Right lobe of liver (tissue), 6 donors: Measurements from ENCODE around the gene MUC6. TPM values are rescaled to one million over a fixed set of nuclear protein-coding genes. Genes with fewer than 3 reads are reported as not detected.

ENCODE experiments used
- ATAC-seq, 4 donors: fragments of 200-7000 bp; cut with Tn5 transposase; one replicate each; pipeline ENCODE4 v1.9.1; 2020; ENCODE audit warnings: mild to moderate bottlenecking in 4 of 4, moderate library complexity in 4 of 4
- DNase-seq, 3 donors: peaks; one replicate each; pipeline ENCODE4 v3.0.0-alpha.2; 2020
- H3K27ac ChIP-seq, 3 donors: fragments of 200-600 bp; one replicate each; pipeline ENCODE4 v1.8.0; 2022
- H3K27me3 ChIP-seq, 2 donors: fragments of 200-600 bp; one replicate each; pipeline ENCODE4 v1.8.0; 2022
- H3K36me3 ChIP-seq, 4 donors: fragments of 200-600 bp; sonication (generic) in 1 of 4; one replicate each; pipeline versions ENCODE4 v1.5.1 to v1.8.0; 2017 to 2022; ENCODE audit warnings: control low read depth in 1 of 4
- H3K4me1 ChIP-seq, 4 donors: fragments of 200-600 bp; sonication (generic) in 1 of 4; one replicate each; pipeline versions ENCODE4 v1.5.1 to v1.8.0; 2017 to 2022; ENCODE audit warnings: control low read depth in 1 of 4
- H3K4me3 ChIP-seq, 3 donors: fragments of 200-600 bp; one replicate each; pipeline ENCODE4 v1.8.0; 2022
- H3K9me3 ChIP-seq, 4 donors: fragments of 200-600 bp; sonication (generic) in 1 of 4; one replicate each; pipeline versions ENCODE4 v1.5.1 to v1.8.0; 2017 to 2022; ENCODE audit warnings: control low read depth in 1 of 4
- POLR2A ChIP-seq: fragments of 450-650 bp; IDR thresholded peaks from one replicate; pipeline ENCODE4 v1.6.1; 2017; ENCODE audit warnings: antibody characterized with exemption, mild to moderate bottlenecking
- WGBS: methylation state at CpG from one replicate; pipeline ENCODE4 v1.1.6; 2018; ENCODE audit warnings: low coverage, low lambda C conversion rate; ENCODE audit not compliant: insufficient coverage; ENCODE audit errors: missing lambda C conversion rate; 5-methylcytosine and 5-hydroxymethylcytosine counted together
- intact Hi-C, 2 donors: fragments of 100-400 bp; cut with DNase I; formaldehyde crosslinking; loops; one replicate each; pipeline versions ENCODE4 v1.11.2 to v1.14.1; 2022
- total RNA-seq, 6 experiments: library from RNA; depleted of rRNA in 2 of 6; stranded (reverse); fragments of >200 nt in 2 of 6; fragmentation: NEBNext Ultra II Directional in 3 of 6; extraction: Animal tissue kit (Norgen Biotek cat#: 25700) in 3 of 6; gene quantifications; one replicate each; pipeline versions ENCODE4 v1.1.0 to v1.2.4, GENCODE V29; 2016 to 2023
- TF ChIP-seq, protein P1 (sequence below), 4 donors: fragments of 200-600 bp in 3 of 4; fragments of 450-650 bp in 1 of 4; IDR thresholded peaks; one replicate each; pipeline versions ENCODE4 v1.5.1 to v1.8.0; 2016 to 2022; ENCODE audit warnings: antibody characterized with exemption in 4 of 4, mild to moderate bottlenecking in 2 of 4
- donor health status: DM: no; HTN: yes; CAD: no.
- donor health status: DM: no; HTN: no; CAD: no.
- donor health status: DM: no; HTN: no; CAD: no.
- donor health status: DM: no; HTN: yes; CAD: no.
- donor health status: DM: no; HTN: yes; CAD: no.

MUC6 gene
- total RNA-seq, 6 experiments from 2014 or later: 0.31 to 2.1 (median 0.72) TPM

DNA sequence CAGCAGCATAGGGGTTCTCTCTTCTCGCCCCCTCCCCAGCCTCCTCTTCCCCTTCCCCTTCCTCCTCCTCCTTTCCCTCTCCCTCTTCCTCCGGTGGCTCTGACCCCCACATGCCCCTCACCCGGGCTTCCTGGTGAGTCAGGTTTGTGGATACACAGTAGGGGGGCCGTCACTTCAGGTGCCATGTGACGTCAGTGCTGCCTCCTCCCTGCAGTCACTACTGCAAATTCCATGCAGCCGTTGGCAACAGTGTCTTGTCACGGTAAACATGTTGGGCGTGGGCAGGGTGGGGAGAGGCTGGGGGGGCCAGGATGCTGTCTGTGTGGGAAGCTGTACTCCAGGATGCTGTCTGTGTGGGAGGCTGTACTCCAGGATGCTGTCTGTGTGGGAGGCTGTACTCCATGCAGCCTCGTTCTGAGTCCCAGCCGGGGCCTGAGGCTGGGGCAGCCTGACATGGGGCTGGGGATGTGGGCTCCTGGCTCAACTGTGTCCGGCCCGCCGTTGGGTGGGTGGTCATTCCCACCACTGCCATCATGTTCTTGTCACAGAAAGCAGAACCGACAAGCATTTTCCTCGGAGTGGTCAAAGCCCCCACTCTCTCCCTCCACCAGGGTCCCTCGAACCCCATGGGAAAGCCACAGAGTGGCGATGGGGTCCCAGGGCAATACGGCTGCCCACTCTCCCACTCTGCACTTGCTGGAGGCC lies 35.8 kb upstream of the MUC6 start:
- WGBS: 47% methylated on average over 6 of the region's 18 CpGs
- Histone ChIP-seq H3K9me3 (no peaks in the 10 kb centered on the region), H3K27ac (no peak overlapping the region), H3K4me1 (no peaks in the 10 kb centered on the region), H3K4me3 (no peak overlapping the region), H3K36me3 (no peaks in the 10 kb centered on the region), H3K27me3 (no peaks in the 10 kb centered on the region)
- ATAC-seq (no peak), DNase-seq (peak in 1 of 3 donors; percentile 43)
- TF ChIP-seq, protein P1, sequence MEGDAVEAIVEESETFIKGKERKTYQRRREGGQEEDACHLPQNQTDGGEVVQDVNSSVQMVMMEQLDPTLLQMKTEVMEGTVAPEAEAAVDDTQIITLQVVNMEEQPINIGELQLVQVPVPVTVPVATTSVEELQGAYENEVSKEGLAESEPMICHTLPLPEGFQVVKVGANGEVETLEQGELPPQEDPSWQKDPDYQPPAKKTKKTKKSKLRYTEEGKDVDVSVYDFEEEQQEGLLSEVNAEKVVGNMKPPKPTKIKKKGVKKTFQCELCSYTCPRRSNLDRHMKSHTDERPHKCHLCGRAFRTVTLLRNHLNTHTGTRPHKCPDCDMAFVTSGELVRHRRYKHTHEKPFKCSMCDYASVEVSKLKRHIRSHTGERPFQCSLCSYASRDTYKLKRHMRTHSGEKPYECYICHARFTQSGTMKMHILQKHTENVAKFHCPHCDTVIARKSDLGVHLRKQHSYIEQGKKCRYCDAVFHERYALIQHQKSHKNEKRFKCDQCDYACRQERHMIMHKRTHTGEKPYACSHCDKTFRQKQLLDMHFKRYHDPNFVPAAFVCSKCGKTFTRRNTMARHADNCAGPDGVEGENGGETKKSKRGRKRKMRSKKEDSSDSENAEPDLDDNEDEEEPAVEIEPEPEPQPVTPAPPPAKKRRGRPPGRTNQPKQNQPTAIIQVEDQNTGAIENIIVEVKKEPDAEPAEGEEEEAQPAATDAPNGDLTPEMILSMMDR (IDR thresholded peaks at IDR 0.05): no peak
- TF ChIP-seq POLR2A: no peak
- intact Hi-C loops: no loop called here

DNA sequence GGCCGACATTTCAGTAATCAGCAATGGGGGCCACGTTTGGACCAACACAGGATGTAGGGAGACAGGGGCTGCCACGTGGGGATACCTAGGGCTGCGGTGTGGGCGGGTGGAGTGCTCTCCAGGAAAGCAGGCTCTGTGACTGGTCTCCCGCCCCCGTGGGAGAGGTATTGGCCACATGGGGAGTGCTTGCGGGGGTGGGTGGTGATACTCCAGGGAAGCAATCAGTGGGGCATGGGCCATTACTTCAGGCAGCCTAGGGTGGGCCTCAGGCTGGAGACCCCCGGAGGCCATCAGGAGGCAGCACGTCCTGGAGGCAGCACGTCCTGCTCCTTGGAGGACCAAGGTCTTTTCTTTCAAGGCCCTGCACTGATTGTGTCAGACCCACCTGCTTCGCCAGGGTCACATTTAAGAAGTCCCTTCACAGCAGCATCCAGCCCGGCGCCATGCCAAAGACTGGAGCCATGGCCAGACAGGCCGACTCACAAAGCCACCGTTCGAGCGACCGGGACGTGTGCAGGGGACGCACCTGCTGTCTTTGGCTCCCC lies 35.1 kb upstream of the MUC6 start:
- Histone ChIP-seq H3K27ac (no peak overlapping the region), H3K4me1 (no peaks in the 10 kb centered on the region), H3K4me3 (no peak overlapping the region), H3K9me3 (no peaks in the 10 kb centered on the region), H3K36me3 (no peaks in the 10 kb centered on the region), H3K27me3 (no peaks in the 10 kb centered on the region)
- WGBS: 45% methylated on average over 4 of the region's 21 CpGs
- intact Hi-C loops: no loop called here
- DNase-seq (peak in 1 of 3 donors; percentile 39), ATAC-seq (no peak)
- no peak for TF ChIP-seq POLR2A
- TF ChIP-seq, protein P1 (IDR thresholded peaks at IDR 0.05): no peak

DNA sequence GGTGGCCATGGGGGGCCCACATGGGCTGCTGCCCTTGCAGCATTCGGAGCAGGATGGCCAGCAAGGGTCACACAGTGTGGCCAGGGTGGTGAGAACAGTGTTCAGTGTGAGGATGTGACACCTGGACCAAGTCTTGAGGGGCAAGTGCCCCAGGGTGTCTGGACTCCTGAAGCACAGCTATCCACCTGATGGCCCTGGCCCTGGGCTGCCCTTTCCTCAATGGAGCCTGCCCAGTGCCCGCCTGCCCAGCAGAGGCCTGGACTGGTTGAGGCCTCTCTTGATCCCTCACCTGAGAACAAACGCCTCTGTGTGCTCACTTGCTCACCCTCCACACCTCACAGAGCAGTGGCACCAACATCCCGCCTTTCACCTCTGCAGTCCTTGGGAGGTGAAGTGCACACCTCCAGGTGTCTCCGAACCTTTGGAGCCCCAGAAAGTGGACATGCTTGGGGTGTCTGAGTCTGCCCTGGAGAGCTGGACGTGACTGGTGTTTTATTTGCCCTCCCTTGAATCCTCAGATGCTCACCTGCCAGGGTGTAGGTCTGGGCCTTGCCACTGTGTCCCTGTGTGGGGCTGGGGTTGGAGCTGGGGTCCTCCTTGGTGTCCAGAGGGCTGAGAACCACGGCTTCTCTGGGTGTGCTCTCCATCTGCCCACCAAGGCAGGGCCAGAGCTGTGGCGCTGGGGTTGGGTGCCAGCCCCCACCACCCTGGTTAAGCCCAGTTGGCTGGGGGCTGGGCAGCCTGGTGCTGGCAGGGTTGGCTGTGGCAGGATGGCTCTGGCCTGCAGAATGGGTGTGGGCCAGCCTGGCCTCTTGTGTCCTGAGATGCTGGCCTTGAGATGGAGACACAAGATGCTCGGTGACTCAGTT lies 34.3 kb upstream of the MUC6 start:
- intact Hi-C loops: no loop called here
- no peak for ATAC-seq
- no peak overlapping the region for H3K4me3 ChIP-seq
- TF ChIP-seq, protein P1 (IDR thresholded peaks at IDR 0.05): no peak
- TF ChIP-seq POLR2A: no peak
- no peak overlapping the region for H3K27ac ChIP-seq
- 65% methylated on average over 4 of the region's 9 CpGs for WGBS
- H3K27me3 ChIP-seq: no peaks in the 10 kb centered on the region
- H3K36me3 ChIP-seq: no peaks in the 10 kb centered on the region
- no peaks in the 10 kb centered on the region for H3K4me1 ChIP-seq
- DNase-seq: peak in 1 of 3 donors; percentile 31
- no peaks in the 10 kb centered on the region for H3K9me3 ChIP-seq

DNA sequence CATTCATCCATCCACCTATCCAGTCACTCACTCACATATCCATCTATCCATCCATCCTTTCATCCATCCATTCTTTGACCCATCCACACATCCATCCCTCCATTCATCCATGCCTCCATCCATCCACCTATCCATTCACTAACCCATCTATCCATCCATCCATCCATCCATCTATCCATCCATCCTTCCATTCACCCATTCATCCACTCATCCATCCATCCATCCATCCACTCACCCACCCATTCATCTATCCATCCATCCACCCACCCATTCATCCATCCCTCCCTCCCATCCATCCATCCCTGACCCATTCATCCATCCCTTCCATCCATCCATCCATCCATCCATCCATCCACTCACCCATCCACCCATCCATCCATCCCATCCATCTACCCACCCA lies 33.2 kb upstream of the MUC6 start:
- Histone ChIP-seq H3K4me1 (no peaks in the 10 kb centered on the region), H3K9me3 (no peaks in the 10 kb centered on the region), H3K4me3 (no peak overlapping the region), H3K27me3 (no peaks in the 10 kb centered on the region), H3K27ac (no peak overlapping the region), H3K36me3 (no peaks in the 10 kb centered on the region)
- DNase-seq: no peak
- TF ChIP-seq, protein P1 (IDR thresholded peaks at IDR 0.05): no peak
- TF ChIP-seq POLR2A: no peak
- intact Hi-C loops: no loop called here
- no peak for ATAC-seq
